Mesendoderm (in vitro differentiated cells): ENCODE results near the gene PEX10.
A peak's percentile ranks its signal among the peaks of the same experiment; 100 is the strongest.

ENCODE experiments used
- DNase-seq: peaks from one replicate; pipeline ENCODE4 v3.0.0; 2013
- H2AK5ac ChIP-seq: 2 replicates; pipeline ENCODE4 v1.6.1; 2013; ENCODE audit warnings: low read length, inconsistent platforms
- H2BK120ac ChIP-seq: 2 replicates; pipeline ENCODE4 v1.6.1; 2013; ENCODE audit warnings: low read depth, mild to moderate bottlenecking, low read length, moderate library complexity, mixed read lengths
- H2BK15ac ChIP-seq: replicated peaks from 2 replicates; pipeline ENCODE4 v1.6.1; 2013; ENCODE audit warnings: low read depth, mild to moderate bottlenecking, moderate library complexity
- H2BK5ac ChIP-seq: 2 replicates; pipeline ENCODE4 v1.6.1; 2013; ENCODE audit warnings: low read length, inconsistent platforms
- H3K18ac ChIP-seq: 2 replicates; pipeline ENCODE4 v1.6.1; 2013; ENCODE audit warnings: mild to moderate bottlenecking, low read length, mixed read lengths
- H3K23ac ChIP-seq: one replicate; pipeline ENCODE4 v1.6.1; 2013; ENCODE audit warnings: low read length
- H3K27ac ChIP-seq: 2 replicates; pipeline ENCODE4 v1.5.1; 2013; ENCODE audit warnings: low read depth, mild to moderate bottlenecking, inconsistent platforms, low read length, moderate library complexity
- H3K27me3 ChIP-seq: 2 replicates; pipeline ENCODE4 v1.6.1; 2013; ENCODE audit warnings: low read length, control low read depth, mild to moderate bottlenecking, inconsistent platforms; ENCODE audit not compliant: insufficient read depth, poor library complexity
- H3K36me3 ChIP-seq: 2 replicates; pipeline ENCODE4 v1.6.1; 2013; ENCODE audit warnings: low read length, inconsistent platforms; ENCODE audit not compliant: control insufficient read depth, insufficient read depth
- H3K4ac ChIP-seq: one replicate; pipeline ENCODE4 v1.6.1; 2013; ENCODE audit warnings: low read depth, mild to moderate bottlenecking, low read length, moderate library complexity
- H3K4me1 ChIP-seq: 2 replicates; pipeline ENCODE4 v1.6.1; 2013; ENCODE audit warnings: low read depth, low read length, inconsistent platforms; ENCODE audit not compliant: control insufficient read depth
- H3K4me2 ChIP-seq: 2 replicates; pipeline ENCODE4 v1.6.1; 2013; ENCODE audit warnings: low read length
- H3K4me3 ChIP-seq: 2 replicates; pipeline ENCODE4 v1.5.1; 2013; ENCODE audit warnings: mild to moderate bottlenecking, low read length
- H3K56ac ChIP-seq: one replicate; pipeline ENCODE4 v1.6.1; 2013; ENCODE audit warnings: low read length
- H3K79me1 ChIP-seq: 2 replicates; pipeline ENCODE4 v1.6.1; 2013; ENCODE audit warnings: low read length, inconsistent platforms
- H3K79me2 ChIP-seq: 2 replicates; pipeline ENCODE4 v1.6.1; 2013; ENCODE audit warnings: mild to moderate bottlenecking, low read length; ENCODE audit not compliant: control insufficient read depth, insufficient read depth
- H3K9ac ChIP-seq: 2 replicates; pipeline ENCODE4 v1.6.1; 2013; ENCODE audit warnings: low read length, inconsistent platforms
- H4K5ac ChIP-seq: one replicate; pipeline ENCODE4 v1.6.1; 2013; ENCODE audit warnings: low read length
- H4K8ac ChIP-seq: one replicate; pipeline ENCODE4 v1.6.1; 2013; ENCODE audit warnings: low read depth, mild to moderate bottlenecking, control low read depth, low read length, moderate library complexity
- WGBS: extraction: QIAGEN DNeasy Blood & Tissue Kit; methylation state at CpG from one replicate; pipeline ENCODE4 v1.1.7; 2013; ENCODE audit warnings: low lambda C conversion rate, missing lambda C conversion rate; ENCODE audit not compliant: insufficient coverage; ENCODE audit errors: extremely low coverage; 5-methylcytosine and 5-hydroxymethylcytosine counted together

PEX10 gene

DNA sequence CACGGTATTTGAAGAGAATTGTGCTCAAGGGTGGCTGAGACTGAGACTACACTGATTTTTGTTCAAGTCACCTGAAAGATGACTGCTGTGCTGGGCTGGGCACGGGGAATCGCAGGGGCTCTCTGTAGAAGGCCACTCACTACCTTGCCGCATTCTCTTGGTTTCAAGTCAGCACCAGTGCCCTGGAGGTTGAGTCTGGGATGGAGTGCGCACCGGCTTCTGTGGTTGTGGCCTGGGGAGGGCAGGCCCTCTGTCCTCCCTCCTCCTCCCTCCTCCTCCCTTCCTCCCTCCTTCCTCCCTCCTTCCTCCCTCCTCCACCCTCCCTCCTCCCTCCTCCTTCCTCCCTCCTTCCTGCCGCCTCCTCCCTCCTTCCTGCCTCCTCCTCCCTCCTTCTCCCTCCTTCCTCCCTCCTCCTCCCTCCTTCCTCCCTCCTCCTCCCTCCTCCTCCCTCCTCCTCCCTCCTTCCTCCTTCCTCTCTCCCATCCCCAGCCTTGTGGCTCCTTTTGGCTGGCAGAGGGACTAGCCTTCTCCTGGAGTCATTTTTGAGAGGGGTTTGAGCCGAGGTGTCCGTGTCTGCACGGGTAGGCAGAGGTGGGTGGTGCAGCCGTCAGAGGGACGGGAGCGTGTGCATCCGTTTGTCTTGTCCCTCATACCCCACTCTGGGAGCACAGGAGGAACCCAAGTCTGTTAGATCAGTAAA lies 11.3 kb downstream of the PEX10 start:
- H2AK5ac ChIP-seq = no peak overlapping the region
- no peak overlapping the region for H3K4me3 ChIP-seq
- no peak overlapping the region for H3K56ac ChIP-seq
- WGBS = no CpG with 5 or more reads among the region's 14 CpGs
- no peak overlapping the region for H3K27ac ChIP-seq
- H3K23ac ChIP-seq = no peak overlapping the region
- no peak overlapping the region for H2BK120ac ChIP-seq
- no peak overlapping the region for H4K5ac ChIP-seq
- no peak overlapping the region for H3K4me2 ChIP-seq
- no peak overlapping the region for H3K4ac ChIP-seq
- no peak overlapping the region for H4K8ac ChIP-seq
- no peak overlapping the region for H2BK15ac ChIP-seq
- no peak overlapping the region for H2BK5ac ChIP-seq
- no peak overlapping the region for H3K9ac ChIP-seq
- peak; percentile 14 for DNase-seq
- H3K36me3 ChIP-seq = peaks cover 31% of the 10 kb centered on the region
- no peaks in the 10 kb centered on the region for H3K4me1 ChIP-seq
- H3K79me2 ChIP-seq = no peaks in the 10 kb centered on the region
- H3K27me3 ChIP-seq = no peaks in the 10 kb centered on the region
- H3K18ac ChIP-seq = no peak overlapping the region
- peaks cover 2% of the 10 kb centered on the region for H3K79me1 ChIP-seq

DNA sequence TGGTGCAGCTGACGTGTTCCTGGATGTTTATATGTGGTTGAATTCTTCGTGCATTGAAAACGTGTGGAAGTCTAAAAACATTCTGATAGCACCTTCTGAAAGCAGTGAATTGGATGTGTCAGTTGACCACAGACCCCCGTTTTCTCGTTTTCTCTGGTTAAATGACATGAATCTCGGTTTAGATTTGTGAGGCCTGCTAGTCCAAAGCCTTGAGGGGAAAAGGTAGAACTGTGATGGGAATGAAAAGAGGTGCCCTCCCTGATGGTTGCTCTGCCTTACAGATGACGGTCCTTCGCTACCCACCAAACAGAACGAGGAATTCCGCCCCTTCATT lies 11.8 kb downstream of the PEX10 start:
- H3K4ac ChIP-seq = no peak overlapping the region
- H2AK5ac ChIP-seq = no peak overlapping the region
- H2BK5ac ChIP-seq = no peak overlapping the region
- H4K8ac ChIP-seq = no peak overlapping the region
- no peak for DNase-seq
- H3K4me3 ChIP-seq = no peak overlapping the region
- H3K56ac ChIP-seq = no peak overlapping the region
- no peaks in the 10 kb centered on the region for H3K79me2 ChIP-seq
- H3K9ac ChIP-seq = no peak overlapping the region
- no peak overlapping the region for H2BK120ac ChIP-seq
- H3K27ac ChIP-seq = no peak overlapping the region
- H3K27me3 ChIP-seq = no peaks in the 10 kb centered on the region
- H3K36me3 ChIP-seq = peaks cover 31% of the 10 kb centered on the region
- H3K4me1 ChIP-seq = no peaks in the 10 kb centered on the region
- H2BK15ac ChIP-seq = no peak overlapping the region
- no CpG with 5 or more reads among the region's 10 CpGs for WGBS
- H4K5ac ChIP-seq = no peak overlapping the region
- H3K23ac ChIP-seq = no peak overlapping the region
- H3K18ac ChIP-seq = no peak overlapping the region
- no peak overlapping the region for H3K4me2 ChIP-seq
- peaks cover 4% of the 10 kb centered on the region for H3K79me1 ChIP-seq

DNA sequence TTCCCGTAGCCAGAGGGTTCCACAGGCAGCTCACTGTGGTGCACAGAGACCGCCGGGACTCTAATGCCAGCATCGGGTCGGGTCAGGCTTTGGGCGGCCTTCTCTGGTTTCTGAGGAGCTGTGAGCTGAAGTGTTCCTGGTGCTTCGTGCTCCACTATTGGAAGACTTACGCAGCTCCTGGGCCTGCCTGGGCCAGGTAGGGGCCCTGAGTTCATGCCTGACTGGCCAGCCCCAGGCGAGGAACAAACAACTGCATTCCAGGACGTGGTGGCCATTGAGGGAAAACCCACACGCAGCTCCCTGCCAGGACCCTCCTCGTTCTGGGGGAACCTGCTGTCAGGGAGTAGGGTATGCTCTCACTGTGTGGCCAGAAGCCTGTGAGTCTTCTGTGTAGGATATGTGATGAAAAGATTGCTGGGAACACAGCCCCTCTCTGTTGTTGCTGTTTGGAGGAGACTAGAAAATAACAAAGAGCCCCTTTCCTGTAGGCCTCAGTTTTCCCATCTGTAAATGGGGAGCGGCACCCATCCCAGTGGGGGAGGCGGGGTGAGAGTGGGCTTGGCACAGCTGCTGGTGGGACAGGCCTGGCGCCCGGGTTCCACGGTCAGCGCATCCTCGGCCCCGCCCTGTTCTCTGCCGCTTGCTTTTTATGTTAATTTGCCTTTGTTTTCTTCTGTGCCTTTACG lies 12.3 kb downstream of the PEX10 start:
- H3K56ac ChIP-seq = no peak overlapping the region
- H3K79me1 ChIP-seq = peaks cover 7% of the 10 kb centered on the region
- no peak overlapping the region for H4K8ac ChIP-seq
- peaks cover 31% of the 10 kb centered on the region for H3K36me3 ChIP-seq
- H3K4ac ChIP-seq = no peak overlapping the region
- H2AK5ac ChIP-seq = no peak overlapping the region
- no peaks in the 10 kb centered on the region for H3K79me2 ChIP-seq
- no peak overlapping the region for H4K5ac ChIP-seq
- no peak overlapping the region for H3K4me3 ChIP-seq
- no peak overlapping the region for H3K23ac ChIP-seq
- no peak overlapping the region for H3K27ac ChIP-seq
- no peaks in the 10 kb centered on the region for H3K4me1 ChIP-seq
- no peak overlapping the region for H3K4me2 ChIP-seq
- H3K9ac ChIP-seq = no peak overlapping the region
- WGBS = no CpG with 5 or more reads among the region's 22 CpGs
- H3K18ac ChIP-seq = no peak overlapping the region
- H2BK15ac ChIP-seq = no peak overlapping the region
- no peak overlapping the region for H2BK5ac ChIP-seq
- H2BK120ac ChIP-seq = no peak overlapping the region
- H3K27me3 ChIP-seq = no peaks in the 10 kb centered on the region
- no peak for DNase-seq

DNA sequence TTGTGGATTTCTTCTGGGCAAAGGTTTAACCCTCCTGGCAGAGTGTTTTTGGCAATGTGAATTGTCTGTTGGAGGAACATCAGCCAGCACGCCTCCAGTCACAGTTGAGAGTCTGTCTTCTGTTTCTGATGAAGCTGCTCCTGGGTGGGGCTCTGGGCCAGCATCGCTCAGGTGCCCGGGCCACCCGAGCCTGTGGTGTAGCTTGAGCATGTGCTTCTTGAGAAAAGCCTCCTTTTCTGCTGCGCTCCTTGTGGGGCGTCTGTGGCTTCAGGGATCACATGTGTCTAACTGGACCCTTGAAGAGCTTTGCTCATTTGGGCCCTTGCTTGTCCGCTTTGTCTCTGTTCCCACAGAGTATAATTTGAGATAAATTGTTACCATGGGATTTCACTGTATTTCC lies 13.5 kb downstream of the PEX10 start:
- Histone ChIP-seq H3K18ac (no peak overlapping the region), H2AK5ac (no peak overlapping the region), H4K5ac (no peak overlapping the region), H3K27ac (no peak overlapping the region), H3K4me1 (no peaks in the 10 kb centered on the region), H3K36me3 (peaks cover 25% of the 10 kb centered on the region), H3K23ac (no peak overlapping the region), H3K9ac (no peak overlapping the region), H3K27me3 (no peaks in the 10 kb centered on the region), H3K56ac (no peak overlapping the region), H3K4me2 (no peak overlapping the region), H3K4me3 (no peak overlapping the region), H3K4ac (no peak overlapping the region), H3K79me2 (peaks cover 10% of the 10 kb centered on the region), H2BK5ac (no peak overlapping the region), H4K8ac (no peak overlapping the region), H3K79me1 (peaks cover 17% of the 10 kb centered on the region), H2BK15ac (no peak overlapping the region), H2BK120ac (no peak overlapping the region)
- no CpG with 5 or more reads among the region's 7 CpGs for WGBS
- no peak for DNase-seq

DNA sequence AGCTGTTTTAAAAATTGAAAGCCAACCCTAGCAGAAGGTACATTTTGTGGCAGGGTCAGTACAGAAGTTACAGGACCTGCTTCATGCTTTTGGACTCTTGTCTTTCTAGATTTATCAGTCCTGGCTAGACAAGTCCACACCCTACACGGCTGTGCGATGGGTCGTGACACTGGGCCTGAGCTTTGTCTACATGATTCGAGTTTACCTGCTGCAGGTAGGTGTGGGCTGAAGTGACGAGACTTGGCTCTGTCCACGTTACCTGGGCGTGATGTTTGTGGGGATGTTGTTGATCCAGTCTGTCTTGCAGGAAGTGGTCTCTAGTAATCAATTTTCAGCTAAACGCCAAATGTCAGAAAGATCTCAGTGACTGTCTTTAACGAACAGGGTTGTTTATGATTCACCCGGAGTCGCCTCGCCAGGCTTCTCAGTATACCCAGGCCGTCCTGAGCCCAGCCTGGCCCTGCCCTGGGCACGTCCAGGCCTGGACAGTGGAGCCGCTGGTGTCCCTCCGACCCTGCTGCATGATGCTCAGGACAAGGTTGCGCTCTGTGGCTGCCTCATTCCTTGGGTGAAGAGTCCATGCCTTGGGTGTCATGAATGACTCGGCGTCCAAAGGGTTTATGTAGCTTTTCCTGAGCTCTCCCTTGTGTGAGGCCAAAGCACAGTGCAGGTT lies 15.2 kb downstream of the PEX10 start:
- DNase-seq = no peak
- no peak overlapping the region for H3K56ac ChIP-seq
- no peak overlapping the region for H3K4ac ChIP-seq
- no peak overlapping the region for H3K4me2 ChIP-seq
- no peak overlapping the region for H2BK120ac ChIP-seq
- H2BK5ac ChIP-seq = no peak overlapping the region
- H3K4me1 ChIP-seq = no peaks in the 10 kb centered on the region
- no peak overlapping the region for H2BK15ac ChIP-seq
- no peak overlapping the region for H3K18ac ChIP-seq
- H2AK5ac ChIP-seq = no peak overlapping the region
- peaks cover 27% of the 10 kb centered on the region for H3K36me3 ChIP-seq
- no CpG with 5 or more reads among the region's 19 CpGs for WGBS
- no peak overlapping the region for H3K23ac ChIP-seq
- H3K4me3 ChIP-seq = no peak overlapping the region
- H3K9ac ChIP-seq = no peak overlapping the region
- no peak overlapping the region for H4K5ac ChIP-seq
- H3K27ac ChIP-seq = no peak overlapping the region
- H4K8ac ChIP-seq = no peak overlapping the region
- no peaks in the 10 kb centered on the region for H3K27me3 ChIP-seq
- H3K79me2 ChIP-seq = peaks cover 28% of the 10 kb centered on the region
- H3K79me1 ChIP-seq = peaks cover 34% of the 10 kb centered on the region
